CD4-positive, alpha-beta T cell treated with Interferon alpha-2 for 1 hour (primary cell): ENCODE results near the gene PTPRN2.
"Not testable (repeated sequence)": the region's sequence is repeated elsewhere in the genome, so short reads cannot be mapped to it uniquely, and the experiment has no call there.

Source experiments
- DNase-seq, 2 donors: peaks; one replicate each; pipeline ENCODE4 v3.0.0-alpha.2; 2020 to 2022

PTPRN2 gene

GRCh38 chr7:158458096-158458495 is 129.5 kb downstream of the PTPRN2 start:
- no peak for DNase-seq

GRCh38 chr7:158457586-158457985 is 130.0 kb downstream of the PTPRN2 start:
- DNase-seq, result not testable (repeated sequence)

- DNase-seq, result no peak
These were observed 133.0 kb downstream of the PTPRN2 start for GRCh38 chr7:158454631-158455030.

- DNase-seq, result no peak
These were observed 134.0 kb downstream of the PTPRN2 start for GRCh38 chr7:158453663-158454062.

- DNase-seq, result no peak
These were observed 135.3 kb downstream of the PTPRN2 start for GRCh38 chr7:158452331-158452730.

- DNase-seq, result no peak
These were observed 137.0 kb downstream of the PTPRN2 start for GRCh38 chr7:158450476-158451124.

GRCh38 chr7:158449942-158450341 is 137.7 kb downstream of the PTPRN2 start:
- no peak for DNase-seq

- no peak for DNase-seq
These were observed 138.4 kb downstream of the PTPRN2 start for GRCh38 chr7:158449266-158449665.

GRCh38 chr7:158448430-158449100 is 139.1 kb downstream of the PTPRN2 start:
- DNase-seq, result no peak

- DNase-seq, result no peak
These were observed 140.0 kb downstream of the PTPRN2 start for GRCh38 chr7:158447506-158448171.

GRCh38 chr7:158447151-158447505 is 140.5 kb downstream of the PTPRN2 start:
- no peak for DNase-seq

- DNase-seq, result no peak
These were observed 140.9 kb downstream of the PTPRN2 start for GRCh38 chr7:158446706-158447105.

GRCh38 chr7:158446281-158446680 is 141.3 kb downstream of the PTPRN2 start:
- no peak for DNase-seq

- DNase-seq, result no peak
These were observed 142.0 kb downstream of the PTPRN2 start for GRCh38 chr7:158445421-158446175.

GRCh38 chr7:158444501-158445420 is 142.9 kb downstream of the PTPRN2 start:
- DNase-seq, result no peak

- no peak for DNase-seq
These were observed 143.7 kb downstream of the PTPRN2 start for GRCh38 chr7:158443688-158444483.

GRCh38 chr7:158443014-158443687 is 144.5 kb downstream of the PTPRN2 start:
- DNase-seq, result no peak

- no peak for DNase-seq
These were observed 145.4 kb downstream of the PTPRN2 start for GRCh38 chr7:158442260-158442659.

GRCh38 chr7:158439035-158439434 is 148.6 kb downstream of the PTPRN2 start:
- DNase-seq, result no peak

- DNase-seq, result no peak
These were observed 155.0 kb downstream of the PTPRN2 start for GRCh38 chr7:158432369-158433341.
